Colonic mucosa (tissue), 4 donors: ENCODE data around the gene ADGRV1. TPM values are rescaled to one million over a fixed set of nuclear protein-coding genes. Genes with fewer than 3 reads are reported as not detected.

Experiments used
- DNase-seq: peaks from one replicate; pipeline ENCODE4 v3.0.0-alpha.2; 2020
- H3K27ac ChIP-seq: fragments of 200-600 bp; one replicate; pipeline ENCODE4 v1.8.0; 2021
- H3K27me3 ChIP-seq: fragments of 200-600 bp; one replicate; pipeline ENCODE4 v1.8.0; 2021
- H3K36me3 ChIP-seq: fragments of 200-600 bp; one replicate; pipeline ENCODE4 v1.8.0; 2021
- H3K4me1 ChIP-seq: fragments of 200-600 bp; one replicate; pipeline ENCODE4 v1.8.0; 2021; ENCODE audit warnings: mild to moderate bottlenecking
- H3K4me3 ChIP-seq: fragments of 200-600 bp; one replicate; pipeline ENCODE4 v1.8.0; 2021
- H3K9ac ChIP-seq, 2 donors: one replicate each; pipeline ENCODE4 v1.7.0; 2013; ENCODE audit warnings: control low read depth in 2 of 2, low read depth in 2 of 2, low read length in 2 of 2
- H3K9me3 ChIP-seq: fragments of 200-600 bp; one replicate; pipeline ENCODE4 v1.8.0; 2021
- CTCF ChIP-seq: fragments of 200-600 bp; IDR thresholded peaks from one replicate; pipeline ENCODE4 v1.8.0; 2022; ENCODE audit warnings: antibody characterized with exemption, mild to moderate bottlenecking
- intact Hi-C: fragments of 100-400 bp; cut with DNase I; formaldehyde crosslinking; loops from one replicate; pipeline ENCODE4 v1.14.1; 2022
- total RNA-seq, 2 donors: library from RNA; stranded (reverse); fragmentation: NEBNext Ultra II Directional in 1 of 2; extraction: Animal tissue kit (Norgen Biotek cat#: 25700) in 1 of 2; gene quantifications; one replicate each; pipeline ENCODE4 v1.2.1, GENCODE V29; 2021
- donor health status: healthy.
- donor health status: DM: no; HTN: no; CAD: no.
- donor health status: DM: no; HTN: no; CAD: no.

Gene ADGRV1
- total RNA-seq, 2 donors from 2014 or later, result 5.1 to 12.9 TPM

GRCh38 chr5:90981177-90981576 is 422.6 kb downstream of the ADGRV1 start:
- TF ChIP-seq CTCF, result no peak
- intact Hi-C loops, result no loop called here
- DNase-seq, result no peak
- H3K4me3 ChIP-seq, result no peak overlapping the region
- H3K9me3 ChIP-seq, result no peaks in the 10 kb centered on the region
- H3K27ac ChIP-seq, result no peak overlapping the region
- H3K9ac ChIP-seq, result no peak overlapping the region
- H3K36me3 ChIP-seq, result no peaks in the 10 kb centered on the region
- H3K4me1 ChIP-seq, result no peaks in the 10 kb centered on the region
- H3K27me3 ChIP-seq, result no peaks in the 10 kb centered on the region

GRCh38 chr5:90981821-90982220 is 423.2 kb downstream of the ADGRV1 start:
- intact Hi-C loops, result no loop called here
- DNase-seq, result no peak
- Histone ChIP-seq H3K27ac (no peak overlapping the region), H3K36me3 (no peaks in the 10 kb centered on the region), H3K9ac (no peak overlapping the region), H3K4me1 (no peaks in the 10 kb centered on the region), H3K9me3 (no peaks in the 10 kb centered on the region), H3K27me3 (no peaks in the 10 kb centered on the region), H3K4me3 (no peak overlapping the region)
- no peak for TF ChIP-seq CTCF

- Histone ChIP-seq H3K27me3 (no peaks in the 10 kb centered on the region), H3K4me1 (no peaks in the 10 kb centered on the region), H3K27ac (no peak overlapping the region), H3K9ac (no peak overlapping the region), H3K4me3 (no peak overlapping the region), H3K9me3 (no peaks in the 10 kb centered on the region), H3K36me3 (no peaks in the 10 kb centered on the region)
- no peak for DNase-seq
- TF ChIP-seq CTCF, result no peak
- intact Hi-C loops, result no loop called here
Observed at GRCh38 chr5:90982576-90982975, 424.0 kb downstream of the ADGRV1 start.

GRCh38 chr5:90983148-90983547 is 424.6 kb downstream of the ADGRV1 start:
- Histone ChIP-seq H3K27ac (no peak overlapping the region), H3K9me3 (no peaks in the 10 kb centered on the region), H3K27me3 (no peaks in the 10 kb centered on the region), H3K9ac (no peak overlapping the region), H3K36me3 (no peaks in the 10 kb centered on the region), H3K4me1 (no peaks in the 10 kb centered on the region), H3K4me3 (no peak overlapping the region)
- DNase-seq, result no peak
- intact Hi-C loops, result no loop called here
- no peak for TF ChIP-seq CTCF

GRCh38 chr5:90983711-90984124 is 425.1 kb downstream of the ADGRV1 start:
- no peak overlapping the region for H3K9ac ChIP-seq
- intact Hi-C loops, result no loop called here
- no peaks in the 10 kb centered on the region for H3K4me1 ChIP-seq
- H3K4me3 ChIP-seq, result no peak overlapping the region
- no peaks in the 10 kb centered on the region for H3K27me3 ChIP-seq
- no peak for DNase-seq
- no peaks in the 10 kb centered on the region for H3K36me3 ChIP-seq
- H3K27ac ChIP-seq, result no peak overlapping the region
- TF ChIP-seq CTCF, result no peak
- no peaks in the 10 kb centered on the region for H3K9me3 ChIP-seq

GRCh38 chr5:90985341-90985740 is 426.7 kb downstream of the ADGRV1 start:
- no peak for DNase-seq
- no peaks in the 10 kb centered on the region for H3K36me3 ChIP-seq
- H3K9ac ChIP-seq, result no peak overlapping the region
- H3K9me3 ChIP-seq, result no peaks in the 10 kb centered on the region
- no peak overlapping the region for H3K4me3 ChIP-seq
- no peaks in the 10 kb centered on the region for H3K27me3 ChIP-seq
- H3K4me1 ChIP-seq, result no peaks in the 10 kb centered on the region
- intact Hi-C loops, result no loop called here
- no peak overlapping the region for H3K27ac ChIP-seq
- no peak for TF ChIP-seq CTCF
